ENCODE measurements around the gene IGSF5.
"Not testable (repeated sequence)": the region's sequence is repeated elsewhere in the genome, so short reads cannot be mapped to it uniquely, and the experiment has no call there.

The IGSF5 gene

DNA sequence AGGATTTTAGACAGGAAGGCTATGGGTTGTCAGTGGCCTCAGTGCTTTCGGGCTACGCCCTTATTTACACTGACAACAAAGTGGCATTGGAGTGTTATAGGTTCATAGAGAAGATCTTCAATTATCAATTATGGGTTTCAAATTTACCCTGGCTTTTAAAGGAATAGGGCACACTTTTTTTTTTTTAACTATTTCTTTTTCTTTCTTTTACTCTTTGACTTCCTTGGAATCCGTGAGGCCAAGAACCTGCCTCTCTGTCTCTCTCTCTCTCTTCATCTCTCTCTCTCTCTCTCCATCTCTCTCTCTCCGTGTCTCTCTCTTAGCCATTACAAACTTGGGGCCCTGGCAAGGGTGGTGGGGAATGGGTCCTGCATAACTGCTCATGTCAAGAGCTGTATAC lies at the start of gene IGSF5:
Gene IGSF5, plus strand, starts transcription at position 301 of the 400 bp plus-strand sequence. CDS start 327 bp downstream, outside the sequence.
- DNase-seq: not testable (repeated sequence)

DNA sequence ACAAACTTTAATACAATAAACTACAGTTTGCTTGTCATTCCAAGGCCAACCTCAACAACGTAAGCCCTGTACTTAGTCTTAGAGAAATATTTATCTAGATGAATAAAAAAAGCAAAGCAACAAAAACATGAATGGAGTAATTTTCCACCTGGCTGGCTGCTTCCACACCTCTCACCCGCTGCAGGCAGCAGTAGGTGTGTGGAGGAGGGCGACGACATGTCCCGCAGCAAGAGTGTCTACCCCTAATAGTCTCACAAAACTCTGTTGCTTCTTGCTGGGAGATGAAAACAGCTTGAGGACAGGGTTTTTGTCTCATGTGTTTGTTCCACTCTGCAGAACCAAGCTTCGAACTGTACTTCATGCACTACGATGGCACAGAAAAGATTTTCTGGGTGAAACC lies 48.8 kb upstream of the IGSF5 start:
- no peak for DNase-seq

- DNase-seq: no peak
Observed at GRCh38 chr21:39696618-39697017, 48.4 kb upstream of the IGSF5 start.

DNA sequence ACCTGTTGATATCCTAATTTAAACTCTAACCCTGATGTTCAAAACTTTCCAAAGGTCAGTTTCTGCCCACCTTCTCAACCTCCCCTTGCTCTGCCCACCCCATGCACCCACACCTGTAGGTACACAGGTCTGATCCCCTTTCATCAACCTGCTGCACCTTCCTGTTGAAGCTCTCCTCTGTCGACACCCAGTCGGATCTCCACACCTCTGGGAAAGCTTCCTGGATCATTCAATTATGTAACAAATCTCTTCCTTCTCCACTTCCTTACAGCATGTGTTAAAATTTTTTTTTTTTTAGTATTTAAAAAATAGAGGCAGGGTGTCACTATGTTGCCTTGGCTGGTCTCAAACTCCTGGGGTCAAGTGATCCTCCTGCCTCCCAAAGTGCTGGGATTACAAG lies 44.7 kb upstream of the IGSF5 start:
- no peak for DNase-seq

DNA sequence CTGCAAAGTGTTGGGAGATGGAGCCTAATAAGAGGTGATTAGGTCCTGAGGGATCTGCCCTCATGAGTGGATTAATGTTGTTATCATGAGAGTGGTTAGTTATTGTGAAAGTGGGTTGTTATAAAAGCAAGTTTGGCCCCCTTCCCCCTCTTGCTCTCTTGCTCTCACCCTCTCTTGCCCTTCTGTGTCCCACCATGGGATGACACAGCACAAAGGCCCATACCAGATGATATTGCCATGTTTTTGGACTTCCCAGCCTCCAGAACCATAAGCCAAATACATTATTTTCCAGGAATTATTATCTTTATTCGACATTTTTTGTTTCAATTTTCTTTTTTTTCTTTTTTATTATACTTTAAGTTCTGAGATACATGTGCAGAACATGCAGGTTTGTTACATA lies 41.4 kb upstream of the IGSF5 start:
- no peak for DNase-seq

DNA sequence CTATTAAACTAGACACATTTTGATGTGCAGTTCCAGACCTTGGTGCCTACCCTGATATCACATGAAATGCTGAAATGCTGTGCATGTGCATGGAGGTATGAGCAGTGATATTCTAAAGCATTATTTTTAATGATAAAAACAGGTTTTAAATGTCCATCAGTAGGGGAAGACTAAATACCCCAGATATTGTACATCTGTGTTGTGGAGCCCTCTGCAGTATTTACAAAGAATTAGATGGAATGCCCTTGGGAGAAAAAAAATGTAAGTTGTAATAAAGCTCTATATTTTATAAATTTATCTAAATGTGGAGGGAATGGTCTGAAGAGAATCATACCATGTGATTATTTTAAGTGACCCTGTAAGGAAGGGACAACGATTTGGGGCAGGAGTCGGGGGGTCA lies 39.1 kb upstream of the IGSF5 start:
- DNase-seq: no peak

DNA sequence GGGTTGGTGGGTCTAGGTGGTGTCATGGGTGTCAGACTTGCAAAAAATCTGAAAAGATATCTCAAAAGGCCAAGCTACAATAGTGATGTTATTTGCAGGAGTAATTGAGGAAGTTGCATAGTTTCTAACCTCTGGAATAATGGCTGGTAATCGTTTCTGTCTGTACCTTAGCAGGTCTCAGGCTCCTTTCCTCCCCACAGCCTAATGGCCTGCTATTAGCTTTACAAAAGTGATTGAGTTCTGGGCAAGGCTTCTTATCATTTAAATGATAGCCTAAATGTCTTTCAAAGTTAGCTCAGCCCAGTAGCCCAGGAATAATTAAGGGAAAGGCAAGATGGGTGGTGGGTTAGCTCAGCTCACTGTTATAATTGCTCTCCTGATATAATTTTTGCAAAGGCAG lies 37.7 kb upstream of the IGSF5 start:
- DNase-seq: no peak

DNA sequence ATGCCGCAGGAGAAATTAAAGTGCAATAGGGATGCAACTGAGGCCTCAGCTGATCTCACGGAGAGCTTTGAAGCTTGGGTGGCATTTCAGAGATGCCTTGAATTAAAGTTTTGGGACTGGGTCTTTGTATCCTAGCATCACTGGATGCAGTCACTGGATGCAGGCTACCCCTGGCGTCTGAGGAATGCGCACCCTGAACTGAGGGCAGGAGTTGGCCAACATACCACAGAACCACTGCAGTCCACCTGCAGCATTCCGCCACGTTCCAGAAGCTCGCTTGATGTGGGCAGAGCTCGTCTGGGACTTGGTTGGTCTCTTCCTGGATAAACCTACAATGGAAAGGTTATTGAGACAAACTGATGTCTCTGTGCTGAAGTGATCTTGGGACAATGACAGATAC lies 34.1 kb upstream of the IGSF5 start:
- DNase-seq: no peak

DNA sequence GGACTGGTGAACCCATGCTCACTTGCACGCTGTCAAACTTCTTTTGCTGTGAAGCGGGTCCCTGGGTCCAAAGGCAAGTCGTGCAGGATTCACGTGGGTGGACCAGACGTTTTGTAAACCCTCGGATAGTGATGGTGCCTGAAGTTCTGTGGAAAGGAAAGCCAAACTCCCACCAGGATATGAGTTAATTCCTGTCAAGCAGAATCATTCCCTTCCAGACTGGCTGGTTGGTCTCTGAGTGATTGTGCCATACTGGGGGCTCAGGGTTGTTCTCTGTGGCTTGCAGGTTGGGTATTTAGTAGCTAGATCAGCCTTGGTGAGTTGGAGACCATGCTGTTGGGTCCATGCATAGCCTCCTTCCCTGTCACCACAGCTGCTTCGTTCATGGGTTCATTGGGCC lies 32.7 kb upstream of the IGSF5 start:
- no peak for DNase-seq

DNA sequence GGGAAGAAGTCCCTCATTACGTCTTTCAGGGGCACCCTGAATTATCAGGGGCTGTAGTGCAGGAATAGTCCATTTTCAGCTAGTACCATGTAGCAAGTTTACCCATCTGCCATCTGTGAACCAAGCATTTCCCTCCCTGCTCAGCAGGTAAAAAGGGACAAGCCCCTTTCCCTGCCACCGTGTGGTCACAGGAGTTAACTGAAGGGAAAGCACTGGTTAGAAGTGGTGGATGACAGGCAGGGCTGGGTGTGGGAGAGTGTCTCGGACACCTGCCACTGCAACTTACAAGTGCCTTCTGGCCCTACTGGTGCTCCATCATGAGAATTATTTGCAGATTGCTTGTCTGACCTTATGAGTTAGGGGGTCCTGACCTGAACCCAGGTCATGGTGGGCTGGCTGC lies 32.0 kb upstream of the IGSF5 start:
- no peak for DNase-seq

DNA sequence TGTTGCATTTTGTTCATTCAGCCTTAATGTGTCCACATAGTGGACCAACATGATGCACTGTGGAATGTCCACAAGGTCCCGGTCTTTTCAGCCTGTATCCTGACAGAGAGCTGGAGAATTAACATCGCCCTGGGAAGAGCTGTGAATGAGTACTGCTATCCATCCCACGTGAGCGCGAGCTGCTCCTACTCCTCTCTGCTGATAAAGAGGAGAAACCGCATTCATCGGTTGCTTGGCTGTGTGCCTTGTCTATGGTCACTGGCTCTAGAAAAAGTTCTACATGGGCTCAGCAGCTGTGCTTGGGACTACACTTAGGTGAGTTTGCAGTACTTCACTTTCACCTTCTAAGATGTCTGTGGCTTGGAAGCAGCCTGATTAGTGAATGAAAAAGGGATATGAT lies 31.1 kb upstream of the IGSF5 start:
- no peak for DNase-seq

GRCh38 chr21:39714331-39714730 lies 30.7 kb upstream of the IGSF5 start:
- DNase-seq: no peak

- peak; percentile 26 to 56 for DNase-seq
Observed at GRCh38 chr21:39715804-39716397, 29.1 kb upstream of the IGSF5 start.

DNA sequence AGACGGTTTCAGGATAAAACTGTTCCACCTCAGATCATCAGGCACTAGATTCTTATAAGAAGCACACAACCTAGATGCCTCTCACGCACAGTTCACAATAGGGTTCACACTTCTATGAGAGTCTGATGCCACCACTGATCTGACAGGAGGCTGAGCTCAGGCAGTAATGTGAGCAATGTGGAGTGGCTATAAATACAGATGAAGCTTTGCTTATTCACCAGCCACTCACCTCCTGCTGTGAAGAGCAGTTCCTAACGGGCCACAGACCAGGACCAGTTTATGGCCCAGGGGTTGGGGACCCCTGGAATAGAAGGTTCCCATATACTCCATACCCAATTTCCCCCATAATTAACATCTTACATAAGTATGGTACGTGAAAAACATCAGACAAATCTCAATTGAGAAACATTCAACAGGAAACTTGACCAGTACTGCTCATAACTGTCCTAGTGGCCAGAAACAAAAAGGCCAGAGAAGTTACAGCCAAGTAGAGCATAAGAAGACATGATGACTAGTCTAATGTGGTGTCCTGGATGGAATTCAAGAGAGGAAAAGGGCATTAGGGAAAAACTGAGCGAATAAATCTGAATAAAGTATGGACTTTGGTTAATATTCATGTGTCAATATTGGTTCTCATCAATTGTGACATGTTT lies 24.7 kb upstream of the IGSF5 start:
- no peak for DNase-seq

DNA sequence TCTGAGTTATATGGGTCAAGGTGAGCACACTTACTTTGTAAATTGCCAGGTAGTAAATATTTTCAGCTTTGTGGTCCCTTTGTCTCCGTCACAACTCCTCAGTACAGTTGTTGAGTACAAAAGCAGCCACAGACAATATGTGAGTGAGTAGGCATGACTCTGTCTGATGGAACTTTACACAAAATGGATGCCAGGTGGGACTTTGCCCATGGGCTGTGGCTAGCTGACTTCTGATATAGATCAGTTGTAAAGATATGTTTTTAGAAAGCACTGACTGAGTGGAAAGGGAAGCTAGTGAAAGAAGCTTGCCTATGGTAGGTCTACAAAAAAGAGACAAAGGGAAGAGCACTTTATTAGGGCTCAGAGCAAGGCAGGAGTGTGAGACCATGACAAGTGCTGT lies 23.1 kb upstream of the IGSF5 start:
- DNase-seq: no peak

GRCh38 chr21:39724944-39725343 lies 20.0 kb upstream of the IGSF5 start:
- no peak for DNase-seq

- DNase-seq: no peak
Observed at GRCh38 chr21:39726133-39726532, 18.9 kb upstream of the IGSF5 start.

- DNase-seq: no peak
Observed at GRCh38 chr21:39727401-39728120, 17.4 kb upstream of the IGSF5 start.

DNA sequence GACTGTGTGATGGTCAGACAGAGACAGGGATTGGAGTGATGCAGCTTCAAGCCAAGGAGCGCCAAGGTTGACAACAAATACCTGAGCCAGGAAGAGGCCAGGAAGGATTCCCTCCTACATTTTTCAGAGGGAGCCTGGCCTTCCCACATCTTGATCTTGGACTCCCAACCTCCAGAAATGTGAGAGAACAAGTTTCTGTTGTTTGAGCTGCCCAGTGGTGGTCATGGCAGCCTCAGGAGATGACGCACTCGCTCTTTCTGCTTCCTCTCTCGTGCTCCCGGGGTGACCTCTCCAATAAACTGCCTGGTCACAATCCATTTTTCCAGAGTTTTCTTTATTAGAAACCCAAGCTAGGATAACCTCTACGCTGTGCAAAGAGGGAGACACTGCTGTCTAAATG lies 16.6 kb upstream of the IGSF5 start:
- DNase-seq: no peak

- no peak for DNase-seq
Observed at GRCh38 chr21:39730418-39731157, 14.4 kb upstream of the IGSF5 start.

DNA sequence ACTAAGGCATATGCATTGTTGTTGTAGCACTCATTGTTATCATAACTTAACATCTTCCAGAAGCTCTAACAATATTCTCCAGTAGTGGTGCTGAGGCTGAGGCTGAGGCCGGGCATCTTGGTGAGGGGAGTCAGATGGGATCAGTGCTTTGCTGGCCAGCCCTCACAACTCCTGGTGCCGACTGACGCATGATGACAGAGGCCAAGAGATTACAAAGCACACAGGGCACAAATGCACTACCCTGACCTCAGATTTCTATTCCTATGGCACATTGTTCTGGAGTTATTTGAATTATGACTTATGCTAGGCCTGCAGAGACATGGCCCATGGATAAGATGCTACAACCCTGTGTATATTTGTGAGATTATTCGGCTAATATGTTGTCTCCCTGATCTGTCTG lies 8.3 kb upstream of the IGSF5 start:
- no peak for DNase-seq

DNA sequence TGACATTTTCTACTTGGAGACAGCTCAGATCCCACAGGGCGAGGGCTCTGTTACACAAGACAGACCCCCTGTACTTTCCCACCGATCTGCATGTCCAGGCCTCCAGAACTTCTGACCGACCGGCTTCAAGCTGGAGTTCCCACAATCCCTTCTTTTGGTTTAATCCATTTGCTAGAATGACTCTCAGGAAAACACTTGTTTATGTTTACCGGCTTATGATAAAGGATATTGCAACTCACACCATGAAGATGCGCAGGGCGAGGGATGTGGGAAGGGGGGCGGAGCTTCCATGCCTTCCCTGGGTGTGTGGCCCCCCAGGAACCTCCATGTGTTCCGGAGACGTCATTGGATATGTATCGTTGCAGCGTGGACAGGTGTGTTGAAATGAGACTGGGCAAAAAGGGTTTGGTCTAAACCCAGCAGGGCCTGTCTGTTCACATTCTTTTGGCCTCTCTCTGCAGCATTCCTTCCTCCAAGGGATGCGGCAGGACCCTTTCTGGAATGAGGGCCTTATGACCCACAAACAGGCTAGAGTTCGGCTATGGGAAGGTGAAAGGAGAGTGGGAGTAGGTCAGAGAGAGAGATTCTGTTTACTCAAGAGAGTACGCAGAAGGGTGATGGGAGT lies 7.5 kb upstream of the IGSF5 start:
- DNase-seq: no peak

DNA sequence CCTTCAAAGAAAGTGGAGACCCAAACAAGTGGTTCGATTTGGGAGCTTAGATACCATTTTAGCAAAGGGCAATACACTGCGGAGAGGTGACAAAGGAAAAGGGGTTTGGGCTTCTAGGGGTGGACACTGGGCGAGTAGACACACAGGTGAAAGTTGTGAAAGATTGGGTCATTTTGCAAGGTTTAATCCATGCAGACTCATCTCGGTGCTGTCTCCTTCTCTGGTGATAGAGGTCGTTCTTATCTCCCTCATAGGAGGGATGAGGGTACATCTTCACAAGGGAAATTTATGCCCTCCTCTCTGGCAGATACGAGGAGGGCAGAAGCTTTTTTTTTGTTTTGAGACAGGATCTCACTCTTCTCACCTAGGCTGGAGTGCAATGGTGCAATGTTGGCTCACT lies 6.4 kb upstream of the IGSF5 start:
- DNase-seq: no peak
